ENCODE results near the gene METAP2. TPM values are rescaled to one million over a fixed set of nuclear protein-coding genes. Genes with fewer than 3 reads are reported as not detected.

Gene METAP2

DNA sequence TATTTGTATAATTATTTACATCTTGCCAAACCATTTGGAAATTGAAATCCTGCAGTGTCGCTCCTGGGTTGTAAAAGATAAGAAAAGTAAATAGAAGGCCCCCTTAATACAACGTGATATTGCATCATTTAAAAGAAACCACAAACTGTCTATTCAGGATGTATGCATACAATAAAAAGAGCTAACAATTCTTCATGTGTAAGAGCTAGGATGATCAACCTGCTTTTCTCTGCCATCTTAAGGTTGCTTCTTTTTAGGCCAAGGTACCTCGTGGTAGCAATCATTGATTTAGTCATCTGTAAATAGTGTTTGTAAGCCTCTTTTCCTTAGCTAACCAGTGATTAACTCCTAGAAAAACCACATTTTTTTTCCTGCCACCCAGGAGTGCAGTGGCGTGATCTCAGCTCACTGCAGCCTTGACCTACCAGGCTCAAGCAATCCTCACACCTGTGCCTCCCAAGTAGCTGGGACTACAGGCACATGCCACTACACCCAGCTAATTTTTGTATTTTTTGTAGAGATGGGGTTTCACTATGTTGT lies 80.7 kb downstream of the METAP2 start:
- Histone ChIP-seq H2BK5ac (ENCODE audit: low read length) (no peak overlapping the region), H4K8ac (ENCODE audit: low read depth, low read length) (no peak overlapping the region), H3K79me1 (ENCODE audit: low read depth, low read length) (no peaks in the 10 kb centered on the region), H2BK120ac (ENCODE audit: low read depth, low read length) (no peak overlapping the region), H2BK15ac (ENCODE audit: low read length) (no peak overlapping the region), H2AK5ac (ENCODE audit: low read depth, low read length) (no peak overlapping the region), H3K4ac (ENCODE audit: low read length) (no peak overlapping the region), H2BK12ac (ENCODE audit: low read length) (no peak overlapping the region), H3K18ac (ENCODE audit: low read length) (no peak overlapping the region), H3K9me3 (replicated peaks in 1 of 2; ENCODE audit: control insufficient read depth in 2 of 2, insufficient read depth in 1 of 2, low read depth in 1 of 2, low read length in 2 of 2) (peaks cover 0 to 2% of the 10 kb centered on the region in 2 donors), H3K4me3 (ENCODE audit: low read length in 2 of 2) (no peak overlapping the region), H3K27ac (replicated peaks; ENCODE audit: low read length) (no peak overlapping the region), H3K4me2 (ENCODE audit: insufficient read depth, low read length, poor library complexity, severe bottlenecking) (no peak overlapping the region), H3K4me1 (ENCODE audit: control insufficient read depth in 2 of 2, insufficient read depth in 1 of 2, low read depth in 1 of 2, low read length in 2 of 2) (peaks cover 0 to 8% of the 10 kb centered on the region in 2 donors), H3K23ac (ENCODE audit: low read depth, low read length, poor library complexity) (no peak overlapping the region), H3K14ac (ENCODE audit: low read length) (no peak overlapping the region), H3K9ac (ENCODE audit: low read depth, low read length, poor library complexity) (no peak overlapping the region), H3K36me3 (replicated peaks in 1 of 2; ENCODE audit: control insufficient read depth in 2 of 2, insufficient read depth in 2 of 2, low read length in 2 of 2) (no peaks in the 10 kb centered on the region), H3K27me3 (ENCODE audit: control insufficient read depth in 3 of 3, insufficient read depth in 3 of 3, low read depth in 1 of 3, low read length in 3 of 3) (peaks cover 0 to 42% (median 0%) of the 10 kb centered on the region in 3 experiments), H2AFZ (ENCODE audit: low read length) (no peak overlapping the region), H4K91ac (ENCODE audit: low read depth, low read length, poor library complexity) (no peak overlapping the region)
- WGBS, 2 donors (ENCODE audit: extremely low coverage in 2 of 2, insufficient read length in 2 of 2, insufficient replicate concordance in 1 of 2): no CpG with 5 or more reads among the region's 4 CpGs
- DNase-seq (ENCODE audit: low spot score): no peak

DNA sequence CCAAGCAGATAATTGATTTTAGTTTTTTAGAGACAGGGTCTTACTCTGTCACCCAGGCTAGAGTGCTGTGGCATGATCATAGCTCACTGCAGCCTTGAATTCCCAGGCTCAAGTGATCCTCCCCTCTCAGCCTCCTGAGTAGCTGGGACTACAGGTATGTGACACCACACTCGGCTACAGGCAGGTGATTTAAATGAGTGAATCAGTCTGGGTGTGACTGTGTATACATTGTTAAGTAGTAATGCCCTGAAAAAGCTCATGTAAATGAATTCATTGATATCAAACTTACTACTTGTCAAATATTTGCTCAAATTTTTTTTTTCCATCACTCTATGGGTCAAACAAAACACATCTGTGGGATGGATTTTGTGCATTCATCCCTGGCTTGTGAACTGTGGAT lies 83.7 kb downstream of the METAP2 start:
- Histone ChIP-seq H3K18ac (ENCODE audit: low read length) (no peak overlapping the region), H3K23ac (ENCODE audit: low read depth, low read length, poor library complexity) (no peak overlapping the region), H3K36me3 (replicated peaks in 1 of 2; ENCODE audit: control insufficient read depth in 2 of 2, insufficient read depth in 2 of 2, low read length in 2 of 2) (no peaks in the 10 kb centered on the region), H2BK12ac (ENCODE audit: low read length) (no peak overlapping the region), H3K14ac (ENCODE audit: low read length) (no peak overlapping the region), H3K4ac (ENCODE audit: low read length) (no peak overlapping the region), H3K79me1 (ENCODE audit: low read depth, low read length) (no peaks in the 10 kb centered on the region), H2BK120ac (ENCODE audit: low read depth, low read length) (no peak overlapping the region), H3K9me3 (replicated peaks in 1 of 2; ENCODE audit: control insufficient read depth in 2 of 2, insufficient read depth in 1 of 2, low read depth in 1 of 2, low read length in 2 of 2) (no peaks in the 10 kb centered on the region), H4K91ac (ENCODE audit: low read depth, low read length, poor library complexity) (no peak overlapping the region), H3K4me3 (ENCODE audit: low read length in 2 of 2) (no peak overlapping the region), H3K27ac (replicated peaks; ENCODE audit: low read length) (no peak overlapping the region), H3K9ac (ENCODE audit: low read depth, low read length, poor library complexity) (no peak overlapping the region), H2BK5ac (ENCODE audit: low read length) (no peak overlapping the region), H2AK5ac (ENCODE audit: low read depth, low read length) (no peak overlapping the region), H4K8ac (ENCODE audit: low read depth, low read length) (no peak overlapping the region), H3K27me3 (ENCODE audit: control insufficient read depth in 3 of 3, insufficient read depth in 3 of 3, low read depth in 1 of 3, low read length in 3 of 3) (peaks cover 0 to 12% (median 0%) of the 10 kb centered on the region in 3 experiments), H2BK15ac (ENCODE audit: low read length) (no peak overlapping the region), H3K4me1 (ENCODE audit: control insufficient read depth in 2 of 2, insufficient read depth in 1 of 2, low read depth in 1 of 2, low read length in 2 of 2) (no peaks in the 10 kb centered on the region), H3K4me2 (ENCODE audit: insufficient read depth, low read length, poor library complexity, severe bottlenecking) (no peak overlapping the region), H2AFZ (ENCODE audit: low read length) (no peak overlapping the region)
- no peak for DNase-seq (ENCODE audit: low spot score)
- WGBS, 2 donors (ENCODE audit: extremely low coverage in 2 of 2, insufficient read length in 2 of 2, insufficient replicate concordance in 1 of 2): no CpG with 5 or more reads among the region's 1 CpG

Small RNA genes within 50 kb of the gene (small RNA-seq; reads per million reads assigned to genes)
- gene RNU6-735P (ENCODE audit: insufficient read depth): not detected
